Amygdala (tissue), 56 donors: ENCODE data around the gene C1GALT1.
A peak's percentile ranks its signal among the peaks of the same experiment; 100 is the strongest.
"Not testable (repeated sequence)": the region's sequence is repeated elsewhere in the genome, so short reads cannot be mapped to it uniquely, and the experiment has no call there.

ENCODE experiments used
- DNase-seq, 56 donors: peaks; one replicate each; lab custom pipeline; 2025; lab: John Stamatoyannopoulos, UW

Gene C1GALT1

GRCh38 chr7:7182156-7183060, at the start of gene C1GALT1:
C1GALT1 (plus strand) TSS chr7:7182544; CDS start chr7:7234320, 51,776 bp downstream.
- DNase-seq = peak; percentile 69 to 99 (median 94)

GRCh38 chr7:7134046-7134445, 48.3 kb upstream of the C1GALT1 start:
- no peak for DNase-seq

GRCh38 chr7:7135074-7135473, 47.3 kb upstream of the C1GALT1 start:
- no peak for DNase-seq

- not testable (repeated sequence) for DNase-seq
These were observed 46.4 kb upstream of the C1GALT1 start for GRCh38 chr7:7135924-7136323.

- DNase-seq = no peak
These were observed 45.6 kb upstream of the C1GALT1 start for GRCh38 chr7:7136466-7137381.

GRCh38 chr7:7138897-7139296, 43.4 kb upstream of the C1GALT1 start:
- DNase-seq = no peak

- DNase-seq = not testable (repeated sequence)
These were observed 38.9 kb upstream of the C1GALT1 start for GRCh38 chr7:7143404-7143803.

GRCh38 chr7:7145151-7145550, 37.2 kb upstream of the C1GALT1 start:
- DNase-seq = not testable (repeated sequence)

GRCh38 chr7:7146837-7147236, 35.5 kb upstream of the C1GALT1 start:
- no peak for DNase-seq

- DNase-seq = no peak
These were observed 33.4 kb upstream of the C1GALT1 start for GRCh38 chr7:7148798-7149481.

- no peak for DNase-seq
These were observed 31.1 kb upstream of the C1GALT1 start for GRCh38 chr7:7151285-7151684.

GRCh38 chr7:7151865-7152264, 30.5 kb upstream of the C1GALT1 start:
- DNase-seq = no peak

- no peak for DNase-seq
These were observed 30.0 kb upstream of the C1GALT1 start for GRCh38 chr7:7152315-7152714.

- not testable (repeated sequence) for DNase-seq
These were observed 28.0 kb upstream of the C1GALT1 start for GRCh38 chr7:7154355-7154754.

GRCh38 chr7:7156663-7157062, 25.7 kb upstream of the C1GALT1 start:
- no peak for DNase-seq

- DNase-seq = no peak
These were observed 25.0 kb upstream of the C1GALT1 start for GRCh38 chr7:7157177-7157886.

GRCh38 chr7:7157887-7158271, 24.5 kb upstream of the C1GALT1 start:
- no peak for DNase-seq

- no peak for DNase-seq
These were observed 23.2 kb upstream of the C1GALT1 start for GRCh38 chr7:7159063-7159658.

GRCh38 chr7:7164591-7164990, 17.8 kb upstream of the C1GALT1 start:
- DNase-seq = no peak

- no peak for DNase-seq
These were observed 17.0 kb upstream of the C1GALT1 start for GRCh38 chr7:7165372-7165771.
